Adrenal gland (tissue), 12 donors: ENCODE data around the gene USPL1. TPM values are rescaled to one million over a fixed set of nuclear protein-coding genes. Genes with fewer than 3 reads are reported as not detected.

Experiments
- DNase-seq, 7 donors: peaks; one replicate each; pipeline ENCODE4 v3.0.0-alpha.2; 2019 to 2020
- H3K27ac ChIP-seq, 5 donors: fragments of 200-600 bp; sonication (generic) in 4 of 5; 1 replicate in 3 of 5; 2 replicates in 2 of 5; pipeline versions ENCODE4 v1.5.1 to v1.8.0; 2016 to 2020; ENCODE audit warnings: mild to moderate bottlenecking in 1 of 5
- H3K27me3 ChIP-seq: fragments of 200-600 bp; 2 replicates; pipeline ENCODE4 v1.8.0; 2021
- H3K36me3 ChIP-seq, 2 donors: fragments of 200-600 bp; replicated peaks in 1 of 2; 1 replicate in 1 of 2; 2 replicates in 1 of 2; pipeline versions ENCODE4 v1.5.1 to v1.8.0; 2018 to 2022
- H3K4me1 ChIP-seq, 2 donors: fragments of 200-600 bp; replicated peaks in 1 of 2; 1 replicate in 1 of 2; 2 replicates in 1 of 2; pipeline versions ENCODE4 v1.5.1 to v1.8.0; 2018 to 2021
- H3K4me3 ChIP-seq, 4 donors: fragments of 200-600 bp; sonication (generic) in 3 of 4; one replicate each; pipeline ENCODE4 v1.5.1; 2016 to 2018
- H3K9me3 ChIP-seq, 3 donors: fragments of 200-600 bp; sonication (generic) in 1 of 3; replicated peaks in 1 of 3; 1 replicate in 2 of 3; 2 replicates in 1 of 3; pipeline versions ENCODE4 v1.5.1 to v1.8.0; 2016 to 2021
- CTCF ChIP-seq, 6 experiments: fragments of 450-650 bp in 4 of 6; fragments of 200-600 bp in 2 of 6; sonication (generic) in 1 of 6; IDR thresholded peaks; 1 replicate in 5 of 6; 2 replicates in 1 of 6; pipeline versions ENCODE4 v1.5.1 to v1.8.0; 2016 to 2021; ENCODE audit warnings: antibody characterized with exemption in 6 of 6, mild to moderate bottlenecking in 2 of 6, moderate library complexity in 1 of 6
- POLR2A ChIP-seq, 2 donors: fragments of 450-650 bp; IDR thresholded peaks; one replicate each; pipeline ENCODE4 v1.6.1; 2017; ENCODE audit warnings: antibody characterized with exemption in 2 of 2, mild to moderate bottlenecking in 2 of 2, moderate library complexity in 1 of 2
- WGBS, 4 donors: extraction: QIAGEN DNeasy Blood & Tissue Kit in 2 of 4; methylation state at CpG; one replicate each; pipeline versions ENCODE4 v1.1.5 to v1.1.7; 2013 to 2017; 5-methylcytosine and 5-hydroxymethylcytosine counted together
- intact Hi-C, 2 donors: fragments of 100-400 bp; cut with DNase I; formaldehyde crosslinking; loops; one replicate each; pipeline versions ENCODE4 v1.14.1 to v1.15.0; 2022 to 2023
- polyA plus RNA-seq, 3 donors: library from polyadenylated mRNA; stranded (reverse); fragments of 200-250 nt in 2 of 3; fragments of 350-450 nt in 1 of 3; fragmentation: Illumina TruSeq in 1 of 3; extraction: RNeasy Lipid Tissue Mini Kit (QIAGEN cat#74804) in 1 of 3; gene quantifications; one replicate each; pipeline ENCODE4 v1.2.3, GENCODE V29; 2013 to 2014
- small RNA-seq, 2 donors: library from RNA; depleted of rRNA; stranded (forward); fragments of <200 nt; gene quantifications; one replicate each; pipeline ENCODE3, GENCODE V24; 2016
- total RNA-seq, 9 donors: library from RNA; depleted of rRNA in 4 of 9; stranded (reverse); fragments of >200 nt in 4 of 9; fragments of 120-200 nt in 1 of 9; fragmentation: NEBNext Ultra II Directional in 1 of 9; extraction: Animal tissue kit (Norgen Biotek cat#: 25700) in 1 of 9; gene quantifications; one replicate each; pipeline versions ENCODE4 v1.1.0 to v1.2.4, GENCODE V29; 2013 to 2023
- donor health status: healthy with polysubstance abuse.
- donor health status: Bipolar disorder and iron deficiency.
- donor health status: DM: yes; HTN: yes; CAD: no.
- donor health status: DM: no; HTN: no; CAD: no.
- donor health status: DM: no; HTN: no; CAD: no.
- donor health status: DM: yes; HTN: yes; CAD: no.

USPL1 gene
- total and polyA plus RNA-seq, 12 donors = 6.3 to 23.8 (median 15.5) TPM

GRCh38 chr13:30702006-30702405, 84.3 kb downstream of the USPL1 start:
- no peaks in the 10 kb centered on the region for H3K36me3 ChIP-seq
- intact Hi-C loops = no loop called here
- TF ChIP-seq CTCF (IDR thresholded peaks at IDR 0.05) (no peak), POLR2A (IDR thresholded peaks at IDR 0.05) (no peak)
- H3K4me3 ChIP-seq = no peak overlapping the region
- no peaks in the 10 kb centered on the region for H3K9me3 ChIP-seq
- H3K27me3 ChIP-seq = no peaks in the 10 kb centered on the region
- DNase-seq = no peak
- 90 to 98% (median 97%) methylated on average over 4 of the region's 4 CpGs for WGBS, 4 donors
- no peak overlapping the region for H3K27ac ChIP-seq
- H3K4me1 ChIP-seq = peaks cover 0 to 12% of the 10 kb centered on the region in 2 donors

- Histone ChIP-seq H3K36me3 (no peaks in the 10 kb centered on the region), H3K4me1 (no peaks in the 10 kb centered on the region), H3K9me3 (no peaks in the 10 kb centered on the region), H3K27ac (no peak overlapping the region), H3K27me3 (no peaks in the 10 kb centered on the region), H3K4me3 (no peak overlapping the region)
- no peak for TF ChIP-seq CTCF (IDR thresholded peaks at IDR 0.05)
- no peak for TF ChIP-seq POLR2A (IDR thresholded peaks at IDR 0.05)
- intact Hi-C loops = no loop called here
- WGBS, 4 donors = 60 to 82% (median 77%) methylated on average over 4 to 6 of the region's 6 CpGs
- peak in 1 of 7 donors; percentile 2 for DNase-seq
Observed at GRCh38 chr13:30704596-30704995, 86.9 kb downstream of the USPL1 start.

GRCh38 chr13:30705680-30706079, 88.0 kb downstream of the USPL1 start:
- TF ChIP-seq POLR2A (IDR thresholded peaks at IDR 0.05) (no peak), CTCF (IDR thresholded peaks at IDR 0.05) (no peak)
- Histone ChIP-seq H3K27me3 (no peaks in the 10 kb centered on the region), H3K4me3 (no peak overlapping the region), H3K4me1 (no peaks in the 10 kb centered on the region), H3K36me3 (no peaks in the 10 kb centered on the region), H3K27ac (no peak overlapping the region), H3K9me3 (no peaks in the 10 kb centered on the region)
- intact Hi-C loops = no loop called here
- 43 to 57% (median 48%) methylated on average over 4 of the region's 4 CpGs for WGBS, 4 donors
- DNase-seq = peak in 1 of 7 donors; percentile 18

- intact Hi-C loops = no loop called here
- WGBS, 4 donors = 50 to 62% (median 57%) methylated on average over 3 of the region's 3 CpGs
- H3K4me3 ChIP-seq = no peak overlapping the region
- DNase-seq = no peak
- H3K27me3 ChIP-seq = no peaks in the 10 kb centered on the region
- no peaks in the 10 kb centered on the region for H3K36me3 ChIP-seq
- H3K27ac ChIP-seq = no peak overlapping the region
- H3K9me3 ChIP-seq = no peaks in the 10 kb centered on the region
- no peaks in the 10 kb centered on the region for H3K4me1 ChIP-seq
- TF ChIP-seq POLR2A (IDR thresholded peaks at IDR 0.05) = no peak
- no peak for TF ChIP-seq CTCF (IDR thresholded peaks at IDR 0.05)
Observed at GRCh38 chr13:30708541-30708940, 90.8 kb downstream of the USPL1 start.

Small RNAs within 50 kb of the gene (small RNA-seq; reads per million reads assigned to genes)
- 0 reads per million in 2 donors for gene RF00017

Other genes starting within 250 kb of the USPL1 start
- under 1 TPM in 2 of 9 donors, not detected in 7; 0.18 to 0.28 TPM for gene UBE2L5, start 195.4 kb upstream of the USPL1 start, total RNA-seq
- gene UBE2L5, start 195.4 kb upstream of the USPL1 start, polyA plus RNA-seq = under 1 TPM in 2 of 3 donors, not detected in 1; 0.03 to 0.16 TPM
- 100 to 1,000 TPM; 106 to 315 (median 208) TPM for gene HMGB1, start 152.0 kb upstream of the USPL1 start, total RNA-seq
- gene HMGB1, start 152.0 kb upstream of the USPL1 start, polyA plus RNA-seq = 100 to 1,000 TPM; 252 to 342 (median 274) TPM
- 100 to 1,000 TPM in 1 of 9 donors, 10 to 100 TPM in 7, 1 to 10 TPM in 1; 2.8 to 122 (median 42.4) TPM for gene ALOX5AP, start 117.6 kb downstream of the USPL1 start, total RNA-seq
- gene ALOX5AP, start 117.6 kb downstream of the USPL1 start, polyA plus RNA-seq = 10 to 100 TPM in 1 of 3 donors, 1 to 10 TPM in 2; 6.3 to 42.8 (median 7.1) TPM